ENCODE measurements around the gene RIPOR1.

Gene RIPOR1

GRCh38 chr16:67551091-67551490 lies 22.5 kb downstream of the RIPOR1 start:
- no peaks in the 10 kb centered on the region for H3K9me3 ChIP-seq
- no peak for TF ChIP-seq CTCF (IDR thresholded peaks at IDR 0.05)
- no peak overlapping the region for H3K4me3 ChIP-seq (ENCODE audit: low read depth in 1 of 2, low read length in 1 of 2)
- no peak overlapping the region for H3K27ac ChIP-seq
- peaks cover 19% of the 10 kb centered on the region for H3K36me3 ChIP-seq
- no peaks in the 10 kb centered on the region for H3K27me3 ChIP-seq
- H3K4me1 ChIP-seq (ENCODE audit: control insufficient read depth in 1 of 2, insufficient read depth in 1 of 2, low read depth in 1 of 2, low read length in 1 of 2): peaks cover 19 to 21% of the 10 kb centered on the region in 2 experiments

- no peak for TF ChIP-seq CTCF (IDR thresholded peaks at IDR 0.05)
- peaks cover 11% of the 10 kb centered on the region for H3K36me3 ChIP-seq
- H3K27ac ChIP-seq: no peak overlapping the region
- no peak overlapping the region for H3K4me3 ChIP-seq (ENCODE audit: low read depth in 1 of 2, low read length in 1 of 2)
- peaks cover 15 to 16% of the 10 kb centered on the region in 2 experiments for H3K4me1 ChIP-seq (ENCODE audit: control insufficient read depth in 1 of 2, insufficient read depth in 1 of 2, low read depth in 1 of 2, low read length in 1 of 2)
- H3K27me3 ChIP-seq: no peaks in the 10 kb centered on the region
- no peaks in the 10 kb centered on the region for H3K9me3 ChIP-seq
Measured at GRCh38 chr16:67551972-67552371, 23.3 kb downstream of the RIPOR1 start.

- Histone ChIP-seq H3K4me3 (ENCODE audit: low read depth in 1 of 2, low read length in 1 of 2) (no peak overlapping the region), H3K27me3 (no peaks in the 10 kb centered on the region), H3K9me3 (no peaks in the 10 kb centered on the region)
Measured at GRCh38 chr16:67552476-67552875, 23.8 kb downstream of the RIPOR1 start.

GRCh38 chr16:67555795-67556212 lies 27.2 kb downstream of the RIPOR1 start:
- H3K27ac ChIP-seq: no peak overlapping the region
- no peaks in the 10 kb centered on the region for H3K36me3 ChIP-seq
- H3K4me1 ChIP-seq (ENCODE audit: control insufficient read depth in 1 of 2, insufficient read depth in 1 of 2, low read depth in 1 of 2, low read length in 1 of 2): peaks cover 8 to 9% of the 10 kb centered on the region in 2 experiments
- no peaks in the 10 kb centered on the region for H3K27me3 ChIP-seq
- no peak overlapping the region for H3K4me3 ChIP-seq (ENCODE audit: low read depth in 1 of 2, low read length in 1 of 2)
- no peaks in the 10 kb centered on the region for H3K9me3 ChIP-seq
- no peak for TF ChIP-seq CTCF (IDR thresholded peaks at IDR 0.05)

More at GRCh38 chr16:67552476-67552875, 23.8 kb downstream of the RIPOR1 start:
- peaks cover 7% of the 10 kb centered on the region for H3K36me3 ChIP-seq
- TF ChIP-seq CTCF (IDR thresholded peaks at IDR 0.05): no peak
- no peak overlapping the region for H3K27ac ChIP-seq
- H3K4me1 ChIP-seq (ENCODE audit: control insufficient read depth in 1 of 2, insufficient read depth in 1 of 2, low read depth in 1 of 2, low read length in 1 of 2): peaks cover 10 to 11% of the 10 kb centered on the region in 2 experiments

GRCh38 chr16:67558859-67559258 lies 30.2 kb downstream of the RIPOR1 start:
- H3K36me3 ChIP-seq: no peaks in the 10 kb centered on the region
- H3K27ac ChIP-seq: no peak overlapping the region
- no peak overlapping the region for H3K4me3 ChIP-seq (ENCODE audit: low read depth in 1 of 2, low read length in 1 of 2)
- H3K4me1 ChIP-seq (ENCODE audit: control insufficient read depth in 1 of 2, insufficient read depth in 1 of 2, low read depth in 1 of 2, low read length in 1 of 2): peaks cover 22 to 23% of the 10 kb centered on the region in 2 experiments
- H3K9me3 ChIP-seq: no peaks in the 10 kb centered on the region
- no peak for TF ChIP-seq CTCF (IDR thresholded peaks at IDR 0.05)
- no peaks in the 10 kb centered on the region for H3K27me3 ChIP-seq
